HEK293 (cell line): ENCODE data around the gene MMD.

Experiments used
- GFI1B ChIP-seq: fragments of 450-650 bp; formaldehyde crosslinking; IDR thresholded peaks from 2 replicates; pipeline ENCODE4 v1.5.1; 2016; ENCODE audit warnings: missing biosample characterization, missing genetic modification characterization
- HOXA7 ChIP-seq: sonication (generic); formaldehyde crosslinking; IDR thresholded peaks from 2 replicates; pipeline ENCODE4 v1.8.1; 2022; ENCODE audit warnings: missing genetic modification reagents, borderline replicate concordance
- SETDB1 ChIP-seq: IDR thresholded peaks from one replicate; pipeline ENCODE4 v1.6.1; 2017; ENCODE audit warnings: mild to moderate bottlenecking, low read length, moderate library complexity, mixed read lengths; ENCODE audit not compliant: insufficient read length
- YY1 ChIP-seq: fragments of 450-650 bp; formaldehyde crosslinking; IDR thresholded peaks from 2 replicates; pipeline ENCODE4 v1.5.1; 2018; ENCODE audit warnings: missing biosample characterization, missing genetic modification characterization
- ZBTB17 ChIP-seq: fragments of 450-650 bp; formaldehyde crosslinking; IDR thresholded peaks from 2 replicates; pipeline ENCODE4 v1.5.1; 2016; ENCODE audit warnings: missing biosample characterization, missing genetic modification characterization
- ZBTB20 ChIP-seq: fragments of 450-650 bp; formaldehyde crosslinking; IDR thresholded peaks from 2 replicates; pipeline ENCODE4 v1.5.1; 2016; ENCODE audit warnings: missing biosample characterization, missing genetic modification characterization
- ZNF10 ChIP-seq: fragments of 450-650 bp; formaldehyde crosslinking; IDR thresholded peaks from 2 replicates; pipeline ENCODE4 v1.5.1; 2017; ENCODE audit warnings: missing biosample characterization, missing genetic modification characterization
- TF ChIP-seq, protein P1 (sequence below): fragments of 450-650 bp; formaldehyde crosslinking; IDR thresholded peaks from 2 replicates; pipeline ENCODE4 v1.5.1; 2016; ENCODE audit warnings: missing biosample characterization, missing genetic modification characterization
- TF ChIP-seq, protein P2 (sequence below): fragments of 450-650 bp; formaldehyde crosslinking; IDR thresholded peaks from 2 replicates; pipeline ENCODE4 v1.5.1; 2016; ENCODE audit warnings: missing biosample characterization, missing genetic modification characterization, borderline replicate concordance
- TF ChIP-seq, protein P3 (sequence below): fragments of 450-650 bp; formaldehyde crosslinking; IDR thresholded peaks from 2 replicates; pipeline ENCODE4 v1.5.1; 2016; ENCODE audit warnings: missing biosample characterization, missing genetic modification characterization
- TF ChIP-seq, protein P4 (sequence below): sonication (generic); formaldehyde crosslinking; IDR thresholded peaks from 2 replicates; pipeline ENCODE4 v1.8.1; 2022; ENCODE audit warnings: mild to moderate bottlenecking, moderate library complexity, missing genetic modification reagents

DNA sequence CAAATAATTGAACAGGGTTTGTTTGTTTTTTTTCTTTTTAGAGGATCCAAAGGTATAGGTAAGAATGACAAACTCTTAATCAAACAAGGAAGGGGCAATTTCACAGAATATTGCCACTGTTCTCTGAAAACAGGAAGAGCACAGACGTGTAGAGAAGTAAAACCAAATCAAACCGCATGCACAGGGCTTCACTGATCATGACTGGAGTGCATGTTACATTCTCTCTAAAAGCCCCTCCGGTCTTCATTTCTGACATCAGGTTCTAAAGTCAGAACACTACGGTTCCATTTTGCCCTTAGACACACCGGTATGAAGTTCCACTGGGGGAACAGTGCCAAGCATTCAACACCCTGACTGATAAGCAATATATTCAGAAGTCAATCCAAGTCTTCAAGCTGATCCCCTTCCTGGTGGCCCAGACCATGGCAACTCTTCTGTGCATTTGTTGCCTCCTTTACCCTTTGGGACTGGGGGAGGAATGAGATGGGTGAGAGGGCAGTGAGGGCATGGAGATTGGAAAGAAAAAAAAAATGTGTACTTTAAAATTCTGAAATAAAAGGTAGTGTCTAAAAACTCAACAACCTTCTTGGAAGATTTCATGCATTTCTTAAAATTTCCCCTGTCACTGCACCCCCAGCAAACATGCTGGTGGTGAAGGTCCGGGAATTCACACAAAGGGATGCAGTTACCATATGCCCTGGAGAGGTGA is 1.4 kb downstream of the MMD start:
- TF ChIP-seq ZBTB20 (tag by site-specific recombination): no peak
- TF ChIP-seq ZNF10 (tag by site-specific recombination): no peak
- TF ChIP-seq, protein P1, sequence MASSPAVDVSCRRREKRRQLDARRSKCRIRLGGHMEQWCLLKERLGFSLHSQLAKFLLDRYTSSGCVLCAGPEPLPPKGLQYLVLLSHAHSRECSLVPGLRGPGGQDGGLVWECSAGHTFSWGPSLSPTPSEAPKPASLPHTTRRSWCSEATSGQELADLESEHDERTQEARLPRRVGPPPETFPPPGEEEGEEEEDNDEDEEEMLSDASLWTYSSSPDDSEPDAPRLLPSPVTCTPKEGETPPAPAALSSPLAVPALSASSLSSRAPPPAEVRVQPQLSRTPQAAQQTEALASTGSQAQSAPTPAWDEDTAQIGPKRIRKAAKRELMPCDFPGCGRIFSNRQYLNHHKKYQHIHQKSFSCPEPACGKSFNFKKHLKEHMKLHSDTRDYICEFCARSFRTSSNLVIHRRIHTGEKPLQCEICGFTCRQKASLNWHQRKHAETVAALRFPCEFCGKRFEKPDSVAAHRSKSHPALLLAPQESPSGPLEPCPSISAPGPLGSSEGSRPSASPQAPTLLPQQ (tag by site-specific recombination): no peak
- TF ChIP-seq YY1: no peak
- TF ChIP-seq, protein P2, sequence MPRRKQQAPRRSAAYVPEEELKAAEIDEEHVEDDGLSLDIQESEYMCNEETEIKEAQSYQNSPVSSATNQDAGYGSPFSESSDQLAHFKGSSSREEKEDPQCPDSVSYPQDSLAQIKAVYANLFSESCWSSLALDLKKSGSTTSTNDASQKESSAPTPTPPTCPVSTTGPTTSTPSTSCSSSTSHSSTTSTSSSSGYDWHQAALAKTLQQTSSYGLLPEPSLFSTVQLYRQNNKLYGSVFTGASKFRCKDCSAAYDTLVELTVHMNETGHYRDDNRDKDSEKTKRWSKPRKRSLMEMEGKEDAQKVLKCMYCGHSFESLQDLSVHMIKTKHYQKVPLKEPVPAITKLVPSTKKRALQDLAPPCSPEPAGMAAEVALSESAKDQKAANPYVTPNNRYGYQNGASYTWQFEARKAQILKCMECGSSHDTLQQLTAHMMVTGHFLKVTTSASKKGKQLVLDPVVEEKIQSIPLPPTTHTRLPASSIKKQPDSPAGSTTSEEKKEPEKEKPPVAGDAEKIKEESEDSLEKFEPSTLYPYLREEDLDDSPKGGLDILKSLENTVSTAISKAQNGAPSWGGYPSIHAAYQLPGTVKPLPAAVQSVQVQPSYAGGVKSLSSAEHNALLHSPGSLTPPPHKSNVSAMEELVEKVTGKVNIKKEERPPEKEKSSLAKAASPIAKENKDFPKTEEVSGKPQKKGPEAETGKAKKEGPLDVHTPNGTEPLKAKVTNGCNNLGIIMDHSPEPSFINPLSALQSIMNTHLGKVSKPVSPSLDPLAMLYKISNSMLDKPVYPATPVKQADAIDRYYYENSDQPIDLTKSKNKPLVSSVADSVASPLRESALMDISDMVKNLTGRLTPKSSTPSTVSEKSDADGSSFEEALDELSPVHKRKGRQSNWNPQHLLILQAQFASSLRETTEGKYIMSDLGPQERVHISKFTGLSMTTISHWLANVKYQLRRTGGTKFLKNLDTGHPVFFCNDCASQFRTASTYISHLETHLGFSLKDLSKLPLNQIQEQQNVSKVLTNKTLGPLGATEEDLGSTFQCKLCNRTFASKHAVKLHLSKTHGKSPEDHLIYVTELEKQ (tag by site-specific recombination): no peak
- TF ChIP-seq, protein P3, sequence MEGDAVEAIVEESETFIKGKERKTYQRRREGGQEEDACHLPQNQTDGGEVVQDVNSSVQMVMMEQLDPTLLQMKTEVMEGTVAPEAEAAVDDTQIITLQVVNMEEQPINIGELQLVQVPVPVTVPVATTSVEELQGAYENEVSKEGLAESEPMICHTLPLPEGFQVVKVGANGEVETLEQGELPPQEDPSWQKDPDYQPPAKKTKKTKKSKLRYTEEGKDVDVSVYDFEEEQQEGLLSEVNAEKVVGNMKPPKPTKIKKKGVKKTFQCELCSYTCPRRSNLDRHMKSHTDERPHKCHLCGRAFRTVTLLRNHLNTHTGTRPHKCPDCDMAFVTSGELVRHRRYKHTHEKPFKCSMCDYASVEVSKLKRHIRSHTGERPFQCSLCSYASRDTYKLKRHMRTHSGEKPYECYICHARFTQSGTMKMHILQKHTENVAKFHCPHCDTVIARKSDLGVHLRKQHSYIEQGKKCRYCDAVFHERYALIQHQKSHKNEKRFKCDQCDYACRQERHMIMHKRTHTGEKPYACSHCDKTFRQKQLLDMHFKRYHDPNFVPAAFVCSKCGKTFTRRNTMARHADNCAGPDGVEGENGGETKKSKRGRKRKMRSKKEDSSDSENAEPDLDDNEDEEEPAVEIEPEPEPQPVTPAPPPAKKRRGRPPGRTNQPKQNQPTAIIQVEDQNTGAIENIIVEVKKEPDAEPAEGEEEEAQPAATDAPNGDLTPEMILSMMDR: no peak
- no peak for TF ChIP-seq GFI1B (tag by site-specific recombination)
- TF ChIP-seq ZBTB17: no peak
- no peak for TF ChIP-seq SETDB1
- TF ChIP-seq, protein P4, sequence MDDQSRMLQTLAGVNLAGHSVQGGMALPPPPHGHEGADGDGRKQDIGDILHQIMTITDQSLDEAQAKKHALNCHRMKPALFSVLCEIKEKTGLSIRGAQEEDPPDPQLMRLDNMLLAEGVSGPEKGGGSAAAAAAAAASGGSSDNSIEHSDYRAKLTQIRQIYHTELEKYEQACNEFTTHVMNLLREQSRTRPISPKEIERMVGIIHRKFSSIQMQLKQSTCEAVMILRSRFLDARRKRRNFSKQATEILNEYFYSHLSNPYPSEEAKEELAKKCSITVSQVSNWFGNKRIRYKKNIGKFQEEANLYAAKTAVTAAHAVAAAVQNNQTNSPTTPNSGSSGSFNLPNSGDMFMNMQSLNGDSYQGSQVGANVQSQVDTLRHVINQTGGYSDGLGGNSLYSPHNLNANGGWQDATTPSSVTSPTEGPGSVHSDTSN (CRISPR knock-in tag): no peak
- no peak for TF ChIP-seq HOXA7 (CRISPR knock-in tag)
